Suppressor macrophage treated with lipopolysaccharide for 1 hour (primary cell): ENCODE measurements around the gene TNNT1.
"Not testable (repeated sequence)": the region's sequence is repeated elsewhere in the genome, so short reads cannot be mapped to it uniquely, and the experiment has no call there.

Experiments
- DNase-seq, 3 donors: peaks; one replicate each; pipeline ENCODE4 v3.0.0-alpha.2; 2020 to 2022

The TNNT1 gene

DNA sequence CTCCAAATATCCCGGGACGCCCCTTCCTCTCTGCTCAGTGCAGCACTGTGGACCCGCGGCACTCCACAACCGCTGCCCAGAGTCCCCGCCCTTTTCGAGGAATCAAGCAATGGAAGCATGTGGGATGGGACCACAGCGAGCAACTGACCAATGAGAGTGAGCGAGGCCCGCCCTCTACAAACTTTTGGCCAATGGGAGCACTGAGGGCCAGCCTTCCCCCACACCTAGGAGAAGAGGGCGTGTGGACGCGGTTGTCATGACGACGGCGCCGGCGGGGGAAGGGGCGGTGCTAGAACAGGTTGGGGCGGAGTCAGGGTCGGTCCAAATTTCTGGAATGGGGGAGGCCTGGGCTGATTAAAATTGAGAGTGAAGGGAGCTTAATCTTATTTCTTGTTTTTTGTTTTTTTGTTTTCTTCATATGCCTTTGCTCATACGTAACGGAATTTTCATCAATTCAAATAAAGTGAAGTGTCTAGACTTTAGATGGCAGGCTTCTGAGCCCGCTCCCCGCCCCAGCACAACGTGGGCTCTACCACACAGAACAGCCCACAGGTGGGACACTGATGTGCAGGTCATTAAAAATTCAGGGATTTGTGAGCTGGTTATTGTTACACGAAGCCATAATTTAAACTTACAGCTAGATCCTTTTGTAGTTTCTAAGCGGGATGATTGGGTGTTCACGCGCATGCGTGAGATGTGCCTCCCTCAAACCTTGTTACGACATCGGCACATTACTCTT lies 17.7 kb upstream of the TNNT1 start, which contains the start of gene DNAAF3:
DNAAF3 (minus strand) TSS at position 84 of the 739 bp plus-strand sequence. CDS start 200 bp downstream, outside the sequence.
- DNase-seq: peak; percentile 87 to 95 (median 93)

DNA sequence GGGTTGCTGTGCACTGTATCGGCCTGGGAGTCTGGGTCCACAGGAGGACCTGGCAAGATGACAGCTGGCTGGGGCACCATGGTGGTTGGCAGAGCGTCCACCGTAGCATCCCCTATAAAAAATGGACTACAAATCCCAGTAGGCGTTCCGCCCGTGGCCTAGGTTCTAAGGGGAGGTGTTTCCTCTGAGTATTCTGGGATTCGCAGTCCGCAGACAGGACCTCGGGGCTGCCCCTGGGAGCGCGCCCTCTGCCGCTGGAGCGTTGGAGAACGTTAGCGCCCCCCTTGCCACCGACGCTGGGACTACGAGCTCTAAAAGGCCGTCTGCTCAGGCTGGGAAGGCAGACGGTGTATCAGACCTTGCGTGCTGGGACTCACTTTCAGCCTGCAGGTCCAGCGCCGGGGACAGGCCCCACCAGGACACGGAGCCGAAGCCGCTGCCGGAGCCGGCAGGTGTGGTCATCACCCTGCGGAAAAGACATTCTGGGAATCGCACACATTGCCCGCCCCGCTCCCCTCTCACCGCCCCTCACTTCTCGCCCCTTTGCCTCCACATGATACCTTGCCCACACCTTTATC lies 17.0 kb upstream of the TNNT1 start:
- DNase-seq: peak; percentile 54 to 82 (median 69)

DNA sequence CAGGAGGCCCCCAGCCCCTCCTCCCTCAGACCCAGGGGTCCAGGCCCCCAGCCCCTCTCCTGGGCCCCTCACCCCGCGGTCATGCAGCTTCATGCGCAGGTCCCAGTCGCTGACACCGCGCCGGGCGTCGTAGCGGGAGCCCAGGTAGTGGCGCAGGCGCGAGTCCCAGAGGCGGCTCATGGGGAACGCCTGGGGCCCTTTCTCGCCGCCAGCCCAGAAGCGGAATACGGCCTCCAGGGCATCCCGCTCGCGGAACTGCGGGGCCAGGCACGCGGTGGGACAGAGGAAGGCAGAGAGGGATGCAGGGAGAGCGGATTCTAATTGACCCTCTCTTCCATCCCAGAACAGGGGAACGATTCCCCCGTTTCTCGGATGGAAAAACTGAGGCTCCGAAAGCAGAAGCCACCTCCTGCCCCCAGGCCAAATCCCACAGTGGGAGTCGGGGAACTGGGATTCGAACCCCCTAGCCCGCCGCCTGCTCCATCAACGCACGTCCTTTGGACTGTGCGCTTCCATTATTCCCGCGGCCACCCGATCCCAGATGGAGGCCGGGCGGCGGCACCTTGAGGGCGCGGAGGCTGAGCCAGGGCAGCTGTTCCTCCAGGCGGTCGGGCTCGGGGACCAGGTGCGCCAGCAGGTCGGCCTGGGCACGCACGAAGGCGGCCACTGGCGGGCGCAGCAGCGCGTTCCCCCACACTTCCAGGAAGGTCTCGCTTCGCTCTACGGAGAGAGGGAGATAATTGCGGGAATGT lies 12.7 kb upstream of the TNNT1 start:
- no peak for DNase-seq

DNA sequence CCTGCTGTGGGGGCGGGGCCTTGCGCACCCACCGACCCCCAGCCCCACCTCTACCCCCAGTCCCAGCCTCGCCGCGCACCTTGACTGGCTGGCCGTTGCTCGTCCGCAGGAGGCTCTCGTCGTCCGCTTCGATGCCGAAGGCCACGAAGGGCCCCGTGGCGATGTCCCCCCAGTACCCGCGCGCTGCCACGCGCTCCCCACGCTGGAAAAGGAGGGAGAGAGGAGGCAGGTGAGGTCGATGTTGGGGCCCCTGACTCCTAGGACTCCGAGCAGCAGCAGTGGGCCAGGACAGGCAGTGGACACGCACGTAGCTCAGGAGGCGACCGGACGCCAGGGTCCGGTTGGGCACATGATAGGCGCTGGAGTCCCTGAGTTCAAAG lies 12.0 kb upstream of the TNNT1 start:
- DNase-seq: no peak

DNA sequence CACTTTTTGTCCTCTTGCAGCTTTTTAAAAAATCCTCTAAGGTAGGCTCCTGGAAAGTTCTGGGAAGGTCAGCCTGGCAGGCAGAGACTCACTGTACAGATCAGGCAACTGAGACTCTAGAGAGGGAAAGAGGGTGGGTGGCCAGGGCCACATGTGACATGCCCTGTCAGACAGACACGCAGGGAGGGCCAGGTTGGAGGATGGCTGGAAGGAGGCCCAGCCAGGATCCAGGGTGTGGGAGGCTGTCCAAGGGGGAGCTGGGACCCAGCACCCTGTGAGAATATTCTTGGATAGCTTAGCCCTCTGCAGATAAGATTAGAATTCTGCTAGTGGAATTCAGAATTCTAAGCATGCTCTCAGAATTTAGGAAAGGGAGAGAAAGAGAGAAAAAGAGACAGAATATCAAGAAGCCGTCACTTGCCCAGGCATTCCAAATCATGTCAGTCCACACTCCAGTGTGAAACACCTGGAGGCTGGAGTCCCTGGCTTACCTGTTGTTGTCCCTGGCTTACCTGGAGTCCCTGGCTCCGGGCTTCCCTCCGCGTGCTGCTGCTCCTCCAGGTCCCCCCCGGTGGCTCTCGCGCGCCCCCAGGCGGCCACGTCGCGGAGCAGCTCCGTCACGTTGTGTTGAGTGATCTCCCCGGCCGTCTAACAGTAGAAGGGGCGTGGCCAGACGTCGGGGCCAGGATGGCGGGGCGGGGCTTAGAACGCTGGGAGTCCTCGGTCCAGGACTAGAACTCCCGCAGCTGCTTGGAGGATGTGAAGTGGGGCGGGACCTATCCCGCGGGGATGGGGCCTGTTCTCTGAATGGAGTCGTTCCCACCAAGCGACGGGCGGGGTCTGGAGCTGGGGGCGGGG lies 11.4 kb upstream of the TNNT1 start:
- peak; percentile 92 to 96 (median 94) for DNase-seq

DNA sequence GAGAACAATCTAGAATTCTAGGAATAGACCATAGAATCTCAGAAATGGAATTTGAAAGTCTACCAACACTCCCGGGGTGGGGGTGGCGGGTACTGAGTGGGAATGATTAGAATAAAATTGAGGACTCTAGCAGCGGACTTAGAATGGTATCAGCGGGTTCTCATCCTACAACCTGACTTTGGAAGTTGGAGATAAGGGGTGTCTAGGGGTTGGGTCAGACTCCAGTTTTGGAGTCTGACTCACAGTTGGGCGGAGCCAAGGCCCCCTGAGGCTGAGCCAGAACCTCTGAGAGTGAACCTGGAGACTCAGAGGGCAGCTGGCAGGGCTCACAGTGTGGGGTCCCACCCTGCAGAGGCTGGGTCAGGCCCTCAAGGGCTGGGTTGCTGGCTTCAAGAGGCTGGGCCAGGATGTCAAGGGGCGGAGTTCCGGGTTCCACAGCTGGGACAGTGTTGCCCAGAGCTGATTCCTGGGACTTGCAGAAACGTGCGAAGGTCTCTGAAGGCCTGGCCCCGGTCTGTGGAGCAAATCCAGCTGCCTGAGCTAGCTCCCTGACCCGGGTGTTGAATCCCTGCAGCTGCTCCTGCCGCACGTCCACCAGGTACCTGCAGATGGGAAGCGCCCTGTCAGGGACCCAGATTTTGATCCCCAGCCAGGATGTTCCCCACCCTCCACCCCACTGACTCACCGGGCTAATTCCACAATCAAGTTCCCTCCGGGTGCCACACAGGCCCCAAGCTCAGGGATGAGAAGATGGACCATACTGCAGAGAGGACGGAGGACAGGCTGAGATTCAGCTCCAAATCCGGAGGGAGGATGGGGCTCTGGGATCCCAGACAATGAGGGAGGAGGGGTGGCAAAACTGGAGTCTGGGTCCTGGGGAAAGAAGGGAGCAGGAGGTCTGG lies 10.1 kb upstream of the TNNT1 start:
- no peak for DNase-seq

DNA sequence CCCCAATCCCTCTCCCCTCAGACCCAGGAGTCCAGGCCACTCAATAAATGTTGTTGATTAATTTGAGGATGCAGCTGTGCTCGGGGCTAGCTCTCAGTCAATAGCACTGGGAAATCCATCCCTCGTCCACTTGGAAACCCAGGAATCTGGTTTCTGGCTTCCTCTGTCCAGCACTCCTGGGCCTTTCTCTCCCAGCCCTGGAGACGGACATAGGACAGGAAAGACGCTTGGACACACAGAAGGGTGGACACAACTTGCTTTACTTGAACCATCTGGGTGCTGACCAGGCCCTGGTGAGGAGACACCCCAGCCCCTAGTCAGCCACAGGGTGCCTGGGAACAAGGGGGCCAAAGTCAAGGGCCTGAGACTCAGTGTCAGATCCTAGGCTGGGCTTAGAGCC lies 9.4 kb upstream of the TNNT1 start:
- no peak for DNase-seq

DNA sequence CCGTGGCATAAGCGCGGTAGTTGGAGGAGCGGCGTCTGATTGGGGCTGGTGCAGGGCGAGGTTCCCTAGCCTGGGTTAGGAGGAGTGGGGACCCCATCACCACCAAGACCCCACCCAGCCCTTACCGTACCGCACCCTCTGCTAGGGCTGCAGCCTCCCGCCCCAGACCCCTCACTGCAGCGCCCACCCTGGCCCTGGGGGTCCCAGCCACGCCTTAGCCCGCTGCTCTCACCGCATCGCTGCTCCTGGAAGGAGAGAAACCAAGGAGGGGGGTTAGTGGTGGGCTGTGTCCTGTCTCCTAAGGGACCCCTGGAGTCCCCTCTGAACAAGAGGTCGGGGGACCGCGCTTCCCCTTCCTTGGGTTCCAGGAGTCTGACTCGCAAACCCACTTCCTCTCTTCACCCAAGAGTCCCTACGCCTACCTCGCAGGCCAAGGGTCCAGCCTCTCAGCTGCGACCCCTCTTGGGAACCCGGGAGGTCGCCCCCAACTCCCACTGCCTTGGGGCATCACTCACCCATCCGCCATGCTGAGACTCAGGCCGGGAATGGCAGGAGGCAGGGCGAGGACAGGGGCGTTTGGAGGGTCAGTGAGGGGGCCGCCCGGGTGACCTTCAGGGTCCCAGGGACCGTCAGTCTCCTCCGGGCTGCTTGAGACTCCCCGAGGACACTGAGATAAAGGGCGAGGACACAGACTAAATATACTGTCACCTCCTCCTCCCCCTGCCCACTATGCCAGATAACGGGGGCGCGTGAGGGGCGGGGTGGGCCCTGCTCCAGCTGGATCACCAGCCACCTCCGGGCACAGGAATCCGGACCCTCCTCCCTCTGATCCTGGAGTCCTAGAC lies 8.3 kb upstream of the TNNT1 start, which contains the start of gene TNNI3:
TNNI3 (minus strand) TSS at position 669 of the 845 bp plus-strand sequence; CDS start at position 526, 143 bp downstream.
- DNase-seq: no peak

DNA sequence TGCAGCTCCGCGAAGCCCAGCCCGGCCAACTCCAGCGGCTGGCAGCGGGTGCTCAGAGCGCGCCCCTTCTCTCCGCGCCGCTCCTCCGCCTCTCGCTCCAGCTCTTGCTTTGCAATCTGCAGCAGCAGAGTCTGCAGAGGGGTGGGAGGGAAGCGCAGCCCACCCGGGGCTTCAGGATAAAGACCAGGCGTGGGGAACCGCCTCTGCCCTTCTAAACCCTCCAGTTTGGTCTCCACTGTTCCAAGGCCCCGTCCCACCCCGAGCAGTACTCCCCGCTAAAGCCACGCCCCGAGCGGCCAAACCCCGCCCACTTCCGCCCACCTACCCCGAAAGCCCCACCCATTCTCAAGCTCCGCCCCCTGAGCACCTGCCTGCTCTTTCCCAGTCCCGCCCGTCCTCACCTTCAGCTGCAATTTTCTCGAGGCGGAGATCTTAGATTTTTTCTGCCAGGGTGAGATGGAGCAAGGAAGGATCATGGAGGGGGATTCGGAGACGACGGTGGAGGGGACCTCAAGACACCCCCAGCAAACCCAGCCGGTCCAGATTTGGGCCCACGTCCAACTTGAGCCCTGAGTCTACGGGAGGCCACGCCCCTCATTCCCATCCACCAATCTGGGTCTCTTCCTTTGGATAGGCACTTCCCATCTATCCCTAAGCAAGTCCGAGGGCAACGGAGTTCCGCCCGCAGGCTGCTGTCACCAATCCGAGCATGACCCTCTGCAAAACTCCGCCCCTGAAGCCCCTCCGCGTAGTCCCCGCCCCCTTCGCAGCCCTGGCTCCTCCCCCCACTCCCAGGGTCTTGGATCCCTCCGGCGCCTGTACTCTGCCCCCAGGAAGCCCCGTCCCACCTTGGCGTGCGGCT lies 7.4 kb upstream of the TNNT1 start:
- peak; percentile 28 to 40 (median 39) for DNase-seq

DNA sequence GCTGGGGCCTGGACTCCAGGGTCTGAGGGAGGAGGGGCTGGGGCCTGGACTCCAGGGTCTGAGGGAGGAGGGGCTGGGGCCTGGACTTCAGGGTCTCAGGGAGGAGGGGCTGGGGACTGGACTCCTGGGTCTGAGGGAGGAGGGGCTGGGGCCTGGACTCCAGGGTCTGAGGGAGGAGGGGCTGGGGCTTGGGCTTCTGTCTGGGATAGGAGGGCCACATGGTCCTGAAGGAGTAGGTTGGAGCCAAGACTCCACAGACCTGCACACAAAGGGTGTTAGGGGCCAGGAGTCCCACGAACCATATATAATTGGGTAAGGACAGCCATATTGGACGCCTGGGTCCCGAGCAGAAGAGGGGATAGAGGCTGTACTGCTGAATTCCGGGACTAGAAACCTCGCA lies 6.8 kb upstream of the TNNT1 start:
- DNase-seq: not testable (repeated sequence)

DNA sequence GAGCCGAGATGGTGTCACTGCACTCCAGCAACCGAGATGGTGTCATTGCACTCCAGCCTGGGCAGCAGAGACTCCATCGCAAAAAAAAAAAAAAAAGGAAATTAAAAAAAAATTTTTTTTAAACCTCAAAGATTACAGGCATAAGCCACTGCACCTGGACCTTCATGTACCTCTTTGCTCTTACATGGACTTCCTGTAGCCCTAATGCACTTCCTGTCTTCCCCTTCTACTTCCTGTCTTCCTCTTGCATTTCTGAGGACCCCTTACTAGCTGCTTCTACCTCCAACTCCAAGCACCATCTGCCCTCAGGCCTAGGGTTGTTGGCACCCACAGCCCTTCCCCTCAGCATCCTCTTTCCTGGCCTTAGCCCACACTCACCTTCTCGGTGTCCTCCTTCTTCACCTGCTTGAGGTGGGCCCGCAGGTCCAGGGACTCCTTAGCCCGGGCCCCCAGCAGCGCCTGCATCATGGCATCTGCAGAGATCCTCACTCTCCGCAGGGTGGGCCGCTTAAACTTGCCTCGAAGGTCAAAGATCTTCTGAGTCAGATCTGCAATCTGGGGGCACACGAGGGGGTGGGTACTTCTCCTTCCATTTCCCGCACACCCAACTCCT lies 4.8 kb upstream of the TNNT1 start:
- DNase-seq: no peak

DNA sequence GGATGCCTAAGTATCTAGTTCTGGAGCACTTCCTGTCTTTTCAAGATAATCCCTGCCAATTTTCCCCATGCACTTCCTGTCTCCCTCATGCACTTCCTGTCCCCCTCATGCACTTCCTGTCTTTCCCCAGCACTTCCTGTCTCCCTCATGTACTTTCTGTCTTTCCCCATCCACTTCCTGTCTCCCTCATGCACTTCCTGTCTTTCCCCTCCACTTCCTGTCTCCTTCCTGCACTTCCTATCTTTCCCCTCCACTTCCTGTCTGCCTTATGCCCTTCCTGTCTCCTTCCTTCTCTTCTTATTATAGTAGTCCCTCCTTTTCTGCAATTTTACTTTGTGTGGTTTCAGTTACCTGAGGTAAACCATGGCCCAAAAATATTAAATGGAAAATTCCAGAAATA lies 3.0 kb upstream of the TNNT1 start:
- no peak for DNase-seq

DNA sequence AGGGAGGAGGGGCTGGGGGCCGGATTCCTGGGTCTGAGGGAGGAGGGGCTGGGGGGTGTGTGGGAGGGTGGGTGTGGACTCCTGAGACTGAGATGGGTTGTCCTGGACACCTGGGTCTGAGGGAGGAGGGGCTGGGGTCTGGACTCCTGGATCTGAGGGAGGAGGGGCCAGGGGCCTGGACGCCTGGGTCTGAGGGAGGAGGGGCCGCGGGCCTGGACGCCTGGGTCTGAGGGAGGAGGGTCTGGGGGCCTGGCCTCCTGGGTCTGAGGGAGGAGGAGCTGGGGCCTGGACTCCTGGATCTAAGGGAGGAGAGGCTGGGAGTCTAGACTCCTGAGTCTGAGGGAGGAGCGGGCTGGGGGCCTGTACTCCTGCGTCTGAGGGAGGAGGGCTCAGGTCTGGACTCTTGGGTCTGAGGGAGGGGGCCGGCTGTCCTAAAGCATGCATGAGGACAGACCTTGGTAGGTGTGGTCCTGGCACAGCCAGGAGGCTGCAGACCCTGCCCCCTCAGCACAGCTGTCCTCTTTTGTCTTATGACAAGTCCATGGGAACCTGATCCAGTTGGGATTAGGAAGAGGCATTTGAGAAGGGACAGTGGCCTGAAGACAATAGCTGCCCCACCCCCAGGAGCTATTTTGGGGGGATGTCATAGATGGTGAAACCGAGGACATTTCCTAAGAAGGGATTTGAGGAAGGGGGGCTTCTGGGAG lies 1.3 kb downstream of the TNNT1 start:
- no peak for DNase-seq

DNA sequence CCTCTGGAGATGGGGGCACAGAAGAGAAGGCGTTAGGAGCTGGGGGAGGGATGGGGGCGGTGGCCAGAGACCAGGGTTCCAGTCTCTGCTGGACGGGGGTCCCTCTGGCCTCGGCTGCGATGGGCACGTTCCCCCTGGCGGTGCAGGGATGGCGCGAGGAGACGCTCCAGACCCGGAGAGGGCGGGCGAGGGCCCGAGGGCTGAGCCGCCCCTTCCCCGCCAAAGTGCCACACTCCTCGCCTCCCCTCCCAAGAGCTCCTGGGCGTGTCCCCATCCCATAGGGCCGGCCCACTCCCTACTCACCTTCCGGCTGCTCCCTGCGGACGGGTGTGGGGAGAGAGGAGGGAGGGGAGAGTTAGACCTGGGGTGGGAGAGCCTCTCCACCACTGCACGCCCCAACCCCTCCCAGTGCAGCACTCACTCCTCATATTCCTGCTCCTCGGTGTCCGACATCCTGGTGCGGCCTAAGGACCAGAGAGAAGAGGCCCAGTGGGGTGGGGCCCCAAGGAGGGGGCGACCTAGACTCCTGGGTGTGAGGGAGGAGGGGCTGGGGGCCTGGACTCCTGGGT lies 2.2 kb downstream of the TNNT1 start:
- DNase-seq: no peak

DNA sequence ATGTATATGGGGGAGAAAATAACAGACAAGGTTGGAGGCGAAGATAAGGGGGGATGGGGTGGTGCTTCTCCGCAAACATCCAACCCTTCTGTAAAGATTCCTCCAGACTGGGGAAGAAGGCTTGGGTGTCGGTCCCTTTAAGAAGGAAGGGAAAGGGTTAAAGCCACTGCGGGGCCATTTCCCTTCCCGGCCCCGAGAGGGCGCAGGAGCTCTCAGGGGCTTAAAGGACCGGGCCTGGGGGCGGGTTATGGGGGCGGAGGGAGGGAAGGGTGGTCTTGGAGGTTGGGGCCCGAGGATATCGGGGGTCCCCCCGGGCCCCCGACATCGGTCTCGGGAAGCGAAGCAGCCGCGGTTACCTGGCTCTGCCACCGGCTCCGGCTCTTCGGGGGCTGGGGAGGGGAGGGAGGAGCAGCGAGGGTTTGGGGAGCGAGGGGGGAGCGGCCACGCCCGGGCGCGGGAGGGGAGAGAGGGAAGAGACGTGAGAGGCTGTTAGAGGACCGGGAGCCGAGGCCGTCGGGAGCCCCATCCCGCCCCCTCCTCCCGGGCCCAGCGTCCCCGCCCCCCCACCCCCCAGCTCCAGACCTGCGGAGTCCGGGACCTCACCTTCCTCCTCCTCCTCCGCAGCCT lies 2.8 kb downstream of the TNNT1 start:
- DNase-seq: peak; percentile 37 to 54 (median 47)

DNA sequence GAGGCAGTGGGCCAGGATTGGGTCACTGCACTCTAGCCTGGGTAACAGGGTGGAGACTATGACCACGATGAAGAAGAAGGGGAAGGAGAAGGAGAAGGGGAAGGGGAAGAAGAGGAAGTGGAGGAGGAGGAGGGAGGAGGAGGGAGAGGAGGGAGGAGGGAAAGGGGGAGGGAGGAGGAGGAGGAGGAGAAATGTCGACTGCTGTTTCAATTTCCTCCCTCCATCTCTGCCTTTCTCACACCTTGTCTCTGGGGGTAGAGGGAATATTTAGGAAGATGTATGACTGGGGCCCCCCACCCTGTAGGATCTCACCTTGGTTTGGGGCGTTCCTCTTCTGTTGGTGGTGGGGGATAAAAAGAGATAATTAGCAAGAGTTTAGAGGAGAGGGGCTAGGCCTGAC lies 3.8 kb downstream of the TNNT1 start:
- DNase-seq: peak; percentile 32 to 43 (median 38)

DNA sequence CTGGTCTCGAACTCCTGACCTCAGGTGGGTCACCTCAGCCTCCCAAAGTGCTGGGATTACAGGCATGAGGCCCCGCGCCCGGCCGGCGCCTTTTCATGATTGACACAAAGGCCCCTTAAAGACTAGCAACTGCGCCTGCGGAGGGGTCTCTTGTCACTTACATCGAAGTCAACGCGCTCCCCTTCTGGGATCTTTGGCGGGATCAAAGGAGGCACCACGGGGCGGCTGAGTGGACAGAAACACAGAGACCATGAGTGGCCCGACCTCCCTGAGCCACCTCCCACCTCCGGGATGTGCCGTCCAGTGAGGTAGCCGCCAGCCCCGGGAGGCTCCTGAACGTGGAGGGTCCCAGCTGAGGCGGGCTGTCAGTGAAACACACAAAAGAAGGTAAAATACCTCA lies 7.3 kb downstream of the TNNT1 start:
- no peak for DNase-seq

DNA sequence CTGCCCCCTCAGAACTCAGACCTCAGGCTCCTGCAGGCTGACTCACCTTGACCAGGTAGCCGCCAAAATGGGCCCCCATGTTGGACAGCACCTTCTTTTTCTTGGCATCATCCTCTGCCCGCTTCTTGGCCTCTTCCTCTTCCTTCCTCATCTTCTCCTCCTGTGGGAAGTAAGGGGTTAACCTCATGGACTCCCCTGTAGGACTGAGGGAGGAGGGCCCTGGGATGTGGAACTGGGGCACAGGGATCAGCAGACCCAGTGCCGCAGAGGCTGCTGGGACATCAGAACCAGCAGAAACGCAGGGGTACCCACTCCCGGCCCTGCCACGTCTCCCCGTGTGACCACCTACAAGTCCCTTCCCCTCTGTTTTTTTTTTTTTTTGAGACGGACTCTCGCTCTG lies 11.1 kb downstream of the TNNT1 start:
- no peak for DNase-seq
